HG03378 (cell line): Measurements from ENCODE around the gene IRF9.
A peak's percentile ranks its signal among the peaks of the same experiment; 100 is the strongest.

Experiments used
- ATAC-seq: cut with Tn5 transposase; IDR thresholded peaks from one replicate; pipeline ENCODE4 v1.9.1; 2021; ENCODE audit warnings: mild to moderate bottlenecking, moderate library complexity; ENCODE audit not compliant: unreplicated experiment

The IRF9 gene

GRCh38 chr14:24176599-24176998 is 15.5 kb downstream of the IRF9 start:
- ATAC-seq, result no peak

GRCh38 chr14:24177041-24177825 is 16.2 kb downstream of the IRF9 start:
- no peak for ATAC-seq

- ATAC-seq, result no peak
These were observed 16.8 kb downstream of the IRF9 start for GRCh38 chr14:24177891-24178290.

GRCh38 chr14:24178399-24179178 is 17.5 kb downstream of the IRF9 start:
- ATAC-seq, result no peak

GRCh38 chr14:24179294-24179960 is 18.4 kb downstream of the IRF9 start:
- ATAC-seq, result no peak

- no peak for ATAC-seq
These were observed 19.1 kb downstream of the IRF9 start for GRCh38 chr14:24179961-24180796.

- ATAC-seq, result no peak
These were observed 20.5 kb downstream of the IRF9 start for GRCh38 chr14:24181371-24182077.

GRCh38 chr14:24182110-24182882 is 21.2 kb downstream of the IRF9 start:
- ATAC-seq, result no peak

- ATAC-seq, result no peak
These were observed 22.0 kb downstream of the IRF9 start for GRCh38 chr14:24183014-24183481.

- no peak for ATAC-seq
These were observed 23.3 kb downstream of the IRF9 start for GRCh38 chr14:24184104-24184970.

GRCh38 chr14:24185026-24185425 is 24.0 kb downstream of the IRF9 start:
- ATAC-seq, result no peak

GRCh38 chr14:24185741-24186140 is 24.7 kb downstream of the IRF9 start:
- no peak for ATAC-seq

- no peak for ATAC-seq
These were observed 25.9 kb downstream of the IRF9 start for GRCh38 chr14:24186831-24187538.

- no peak for ATAC-seq
These were observed 26.5 kb downstream of the IRF9 start for GRCh38 chr14:24187539-24187915.

- peak; percentile 82 for ATAC-seq
These were observed 27.4 kb downstream of the IRF9 start, which contains the start of gene IPO4 for GRCh38 chr14:24188251-24189058. Gene IPO4, minus strand, starts transcription at chr14:24188816. Its CDS starts 29 bp downstream, at chr14:24188787.

GRCh38 chr14:24189059-24189375 is 28.0 kb downstream of the IRF9 start:
- no peak for ATAC-seq

- ATAC-seq, result no peak
These were observed 28.4 kb downstream of the IRF9 start for GRCh38 chr14:24189460-24189859.
